GM12878 (cell line): ENCODE results near the gene OSGEP. TPM values are rescaled to one million over a fixed set of nuclear protein-coding genes. Genes with fewer than 3 reads are reported as not detected.

Experiments used
- BCL3 ChIP-seq: IDR thresholded peaks from 2 replicates; pipeline ENCODE4 v1.6.1; 2011; ENCODE audit warnings: borderline replicate concordance, low read depth, mild to moderate bottlenecking, moderate library complexity, low read length; ENCODE audit not compliant: insufficient read depth, poor library complexity, severe bottlenecking
- CHD1 ChIP-seq: IDR thresholded peaks from 2 replicates; pipeline ENCODE4 v1.6.1; 2012; ENCODE audit warnings: low read depth, low read length, improper control_type of control experiment
- EP300 ChIP-seq, 2 experiments: fragments of 150-350 bp in 1 of 2; IDR thresholded peaks; 2 replicates each; pipeline ENCODE4 v1.6.1; 2011 to 2012; ENCODE audit warnings: low read depth in 2 of 2, low read length in 2 of 2, borderline replicate concordance in 1 of 2, improper control_type of control experiment in 1 of 2, inconsistent platforms in 1 of 2; ENCODE audit not compliant: control insufficient read depth in 1 of 2
- EZH2 ChIP-seq: IDR thresholded peaks from 2 replicates; pipeline ENCODE4 v1.6.1; 2012; ENCODE audit warnings: low read depth, mild to moderate bottlenecking, control low read depth, inconsistent platforms, low read length, borderline replicate concordance; ENCODE audit not compliant: control insufficient read depth
- MLLT1 ChIP-seq: fragments of 450-650 bp; IDR thresholded peaks from 2 replicates; pipeline ENCODE4 v1.6.1; 2016; ENCODE audit warnings: mild to moderate bottlenecking
- NR2F1 ChIP-seq: fragments of 450-650 bp; conservative IDR thresholded peaks from 2 replicates; pipeline ENCODE4 v1.6.1; 2017; ENCODE audit warnings: mild to moderate bottlenecking
- RELB ChIP-seq: fragments of 450-650 bp; IDR thresholded peaks from 2 replicates; pipeline ENCODE4 v1.6.1; 2017; ENCODE audit warnings: low read depth, mild to moderate bottlenecking, moderate library complexity
- SKIL ChIP-seq: fragments of 450-650 bp; IDR thresholded peaks from 2 replicates; pipeline ENCODE4 v1.6.1; 2017; ENCODE audit warnings: mild to moderate bottlenecking, low read depth, inconsistent platforms; ENCODE audit not compliant: poor library complexity, severe bottlenecking
- SPI1 ChIP-seq: IDR thresholded peaks from 2 replicates; pipeline ENCODE4 v1.6.1; 2011; ENCODE audit warnings: low read depth, mild to moderate bottlenecking, low read length, moderate library complexity, borderline replicate concordance; ENCODE audit not compliant: insufficient read depth
- ZNF217 ChIP-seq: fragments of 450-650 bp; IDR thresholded peaks from 2 replicates; pipeline ENCODE4 v1.6.1; 2017; ENCODE audit warnings: antibody characterized with exemption, mild to moderate bottlenecking
- polyA plus RNA-seq, 11 experiments: library from polyadenylated mRNA; depleted of rRNA in 4 of 11; unstranded in 6 of 11; stranded (reverse) in 5 of 11; fragments of >200 nt; fragmentation: Nextera tagmentation in 4 of 11; fragmentation: Illumina TruSeq in 1 of 11; extraction: Ambion mirVana in 4 of 11; extraction: Trizol in 1 of 11; gene quantifications; 1 replicate in 1 of 11; 2 replicates in 10 of 11; pipeline versions ENCODE4 v1.2.1 to v1.2.3, GENCODE V29; 2011 to 2016; ENCODE audit warnings: inconsistent platforms in 2 of 11, missing spikeins in 2 of 11, low read depth in 1 of 11
- total RNA-seq, 4 experiments: library from RNA; depleted of rRNA in 3 of 4; stranded (reverse); fragments of >200 nt in 3 of 4; fragmentation: Illumina TruSeq in 1 of 4; extraction: Trizol in 1 of 4; gene quantifications; 2 replicates each; pipeline versions ENCODE4 v1.2.1 to v1.2.3, GENCODE V29; 2013 to 2021

Gene OSGEP
- total and polyA plus RNA-seq, 10 of the 15 experiments (the other 5 are each of a cell fraction or from before 2014, with no cell fraction given): 47.8 to 88.9 (median 52.8) TPM

- no peak for TF ChIP-seq SKIL
- TF ChIP-seq RELB: no peak
- TF ChIP-seq MLLT1: peak; percentile 47; the same call in 1 of the 2 replicates
- no peak for TF ChIP-seq EZH2
- no peak for TF ChIP-seq BCL3
- no peak for TF ChIP-seq ZNF217
- TF ChIP-seq NR2F1: no peak
- TF ChIP-seq CHD1: no peak
- TF ChIP-seq EP300 (IDR thresholded peaks at IDR 0.05; ENCODE audit: borderline replicate concordance in 1 of 2, control insufficient read depth in 1 of 2, low read depth in 2 of 2, low read length in 2 of 2): no peak
- TF ChIP-seq SPI1: no peak
Observed at GRCh38 chr14:20455355-20456300, 1.0 kb upstream of the OSGEP start (continued).
